ENCODE data around the gene NAA60.
"Not testable (repeated sequence)": the region's sequence is repeated elsewhere in the genome, so short reads cannot be mapped to it uniquely, and the experiment has no call there.

Gene NAA60

DNA sequence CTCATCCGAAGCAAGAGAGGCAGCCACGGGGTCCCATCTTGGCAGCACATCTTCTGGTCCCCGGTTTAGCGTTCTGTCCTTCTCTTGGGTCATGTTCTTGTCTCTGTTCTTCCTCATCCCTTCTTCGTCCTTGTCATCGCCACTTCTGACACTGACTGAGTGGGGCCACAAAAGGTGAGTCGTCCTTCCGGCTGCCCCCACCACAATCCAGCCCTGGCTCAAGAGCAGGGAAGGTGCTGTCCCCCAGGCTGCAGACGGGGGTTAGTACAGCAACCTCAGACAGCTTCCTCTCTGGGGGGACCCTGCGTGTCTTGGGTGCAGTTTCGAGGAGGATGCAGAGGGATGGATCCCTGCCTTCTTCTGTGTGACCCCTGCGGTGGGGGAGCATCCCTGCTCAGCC is 21.8 kb downstream of the NAA60 start:
- no peak for DNase-seq

DNA sequence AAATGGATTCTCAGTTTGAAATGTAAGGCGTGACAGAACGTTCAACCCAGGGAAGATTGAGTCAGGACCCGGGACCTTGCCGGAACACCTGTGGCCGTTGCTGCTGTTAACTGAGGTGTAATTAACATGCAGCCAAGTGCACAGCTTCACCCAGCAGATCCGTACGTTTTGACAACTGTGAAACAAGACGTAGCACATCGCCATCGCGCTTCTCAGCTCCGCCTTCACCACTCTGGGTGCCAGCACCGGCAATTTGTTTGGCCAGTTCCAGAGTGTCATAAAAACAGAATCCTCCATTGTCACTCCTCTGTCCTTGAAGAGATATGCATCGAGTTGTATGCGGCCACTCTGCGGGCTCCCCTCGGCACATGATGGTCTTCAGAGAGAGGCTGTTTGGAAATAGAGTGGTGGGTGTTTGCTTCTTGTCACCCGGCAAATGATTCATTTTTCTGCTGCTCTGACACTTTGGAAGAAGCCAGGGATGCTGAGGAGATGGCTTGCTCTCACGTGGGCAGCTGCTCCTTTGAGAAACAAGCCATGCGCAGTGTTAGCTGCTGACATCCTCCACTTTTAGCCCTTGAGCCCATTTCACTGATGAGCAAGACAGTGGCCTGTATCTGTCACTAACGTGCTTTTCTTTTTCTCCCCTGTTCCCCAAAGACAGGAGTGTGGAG is 22.6 kb downstream of the NAA60 start:
- no peak for DNase-seq

GRCh38 chr16:3467182-3467581 is 23.7 kb downstream of the NAA60 start:
- no peak for DNase-seq

GRCh38 chr16:3467921-3468320 is 24.4 kb downstream of the NAA60 start:
- no peak for DNase-seq

DNA sequence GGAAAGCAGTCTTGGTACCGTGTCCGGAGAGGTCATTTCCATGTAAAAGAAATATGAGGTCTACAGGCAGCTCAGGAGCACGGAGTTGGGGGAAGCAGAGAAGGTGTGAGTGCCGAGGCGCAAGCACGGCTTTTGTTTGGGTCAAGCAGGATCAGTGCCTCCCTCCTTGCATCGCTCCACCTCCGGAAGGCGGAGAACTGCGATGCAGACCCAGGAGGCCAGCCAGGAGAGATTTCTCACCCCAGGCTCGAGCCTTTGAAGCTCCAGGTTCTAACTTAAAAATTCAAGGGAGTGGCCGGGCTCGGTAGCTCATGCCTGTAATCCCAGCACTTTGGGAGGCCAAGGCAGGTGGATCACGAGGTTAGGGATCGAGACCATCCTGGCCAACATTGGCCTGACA is 25.0 kb downstream of the NAA60 start:
- DNase-seq: no peak

DNA sequence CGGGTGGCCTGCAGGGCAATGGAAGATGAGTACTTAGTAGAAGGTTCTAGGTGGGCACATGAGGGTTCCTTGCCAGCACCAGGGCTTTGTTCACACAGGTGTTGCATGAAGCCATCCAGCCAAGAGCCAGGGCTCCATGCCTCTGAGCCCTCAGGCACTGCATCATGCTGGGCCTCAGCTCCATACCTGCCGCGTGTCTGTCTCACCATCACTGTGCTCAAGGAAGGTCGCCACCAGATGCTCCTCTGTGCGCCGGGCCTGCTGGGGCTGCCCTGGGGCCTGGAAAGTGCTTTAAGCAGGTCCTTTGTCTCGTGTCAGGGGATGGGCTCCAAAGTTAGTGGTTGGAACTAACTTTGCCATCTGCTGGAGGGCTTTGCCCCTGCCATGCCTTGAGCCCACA is 26.3 kb downstream of the NAA60 start:
- no peak for DNase-seq

GRCh38 chr16:3470723-3471122 is 27.2 kb downstream of the NAA60 start:
- DNase-seq: no peak

GRCh38 chr16:3471518-3472176 is 28.2 kb downstream of the NAA60 start:
- no peak for DNase-seq

GRCh38 chr16:3472878-3473595 is 29.6 kb downstream of the NAA60 start:
- no peak for DNase-seq

- not testable (repeated sequence) for DNase-seq
Observed at GRCh38 chr16:3473596-3473943, 30.1 kb downstream of the NAA60 start.

DNA sequence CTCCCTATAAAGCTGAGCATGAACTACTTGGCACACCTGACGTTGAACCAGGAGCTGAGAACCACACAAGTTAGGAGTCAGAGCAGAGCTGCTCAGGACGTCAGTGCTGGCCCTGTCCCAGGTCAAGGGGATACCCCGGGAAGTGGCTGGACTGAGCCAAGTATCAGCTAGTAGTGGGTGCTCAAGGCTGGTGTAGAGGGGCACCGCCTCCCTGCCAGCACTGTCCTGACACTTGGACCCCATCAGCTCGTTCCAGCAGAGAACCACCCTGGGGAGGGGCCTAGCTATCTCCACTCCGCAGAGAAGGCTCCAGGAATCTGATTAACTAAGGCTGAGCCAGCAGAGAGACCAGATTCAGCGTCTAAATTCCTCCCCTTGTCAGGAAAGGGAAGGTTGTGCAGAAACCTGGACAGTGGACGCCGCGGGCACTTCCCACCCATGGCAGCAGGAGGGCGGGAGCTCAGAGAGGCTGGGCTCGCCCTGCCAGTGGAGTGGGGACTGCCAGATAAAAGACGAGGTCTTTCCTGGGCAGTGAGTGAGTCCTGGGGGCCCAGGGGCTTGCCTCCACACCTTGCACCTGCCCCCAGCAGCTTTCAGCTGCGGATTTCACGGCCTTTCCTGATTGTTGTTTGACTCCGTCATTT is 30.8 kb downstream of the NAA60 start:
- DNase-seq: no peak

DNA sequence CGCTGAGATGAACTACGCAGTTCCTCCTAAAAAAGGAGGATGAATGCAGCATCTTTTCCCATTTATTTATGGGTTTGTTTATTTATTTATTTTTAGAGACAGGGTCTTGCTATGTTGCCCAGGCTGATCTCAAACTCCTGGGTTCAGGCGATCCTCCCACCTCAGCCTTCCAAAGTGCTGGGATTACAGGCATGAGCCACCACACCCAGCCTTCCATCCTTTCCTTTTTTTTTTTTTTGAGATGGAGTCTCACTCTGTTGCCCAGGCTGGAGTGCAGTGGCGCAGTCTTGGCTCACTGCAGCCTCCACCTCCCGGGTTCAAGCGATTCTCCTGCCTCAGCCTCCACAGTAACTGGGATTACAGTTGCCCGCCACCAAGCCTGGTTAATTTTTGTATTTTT is 31.4 kb downstream of the NAA60 start:
- DNase-seq: not testable (repeated sequence)

- no peak for DNase-seq
Observed at GRCh38 chr16:3475604-3476375, 32.3 kb downstream of the NAA60 start.

- DNase-seq: no peak
Observed at GRCh38 chr16:3476409-3476808, 32.9 kb downstream of the NAA60 start.

DNA sequence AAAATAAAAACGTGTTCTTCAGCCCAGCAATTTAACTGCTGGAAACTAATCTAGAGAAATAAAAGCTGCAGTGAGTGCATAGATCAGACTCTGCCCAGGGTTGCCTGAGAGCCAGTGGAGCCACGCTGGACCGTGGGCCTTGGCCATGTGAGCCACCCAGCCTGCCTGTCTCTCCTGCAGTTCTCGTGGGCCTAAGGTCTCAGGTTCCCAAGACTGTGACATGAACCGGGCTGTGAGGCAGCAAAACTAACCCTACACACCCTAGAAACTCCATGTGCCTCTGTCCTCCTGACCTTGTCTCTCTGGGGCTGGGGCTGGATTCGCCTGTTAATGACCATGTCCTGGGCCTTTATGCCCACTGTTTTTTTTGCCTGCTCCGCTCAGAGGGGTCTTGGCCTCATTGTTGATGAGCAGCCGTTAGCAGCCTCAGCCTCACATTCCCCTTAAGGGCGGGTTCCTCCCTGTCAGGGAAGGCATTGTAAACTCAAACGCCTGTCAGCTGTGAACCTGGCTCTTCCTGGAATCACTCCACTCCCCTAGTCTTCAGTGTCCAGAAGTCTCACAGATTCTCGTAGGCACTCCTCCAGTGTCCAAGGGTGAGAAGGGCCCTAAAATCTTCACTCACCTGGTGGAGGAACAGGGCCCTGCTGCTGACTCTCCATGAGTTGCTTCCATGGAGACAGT is 34.9 kb downstream of the NAA60 start:
- DNase-seq: no peak

GRCh38 chr16:3479654-3480216 is 36.3 kb downstream of the NAA60 start:
- no peak for DNase-seq

- no peak for DNase-seq
Observed at GRCh38 chr16:3480901-3481695, 37.6 kb downstream of the NAA60 start.

- DNase-seq: no peak
Observed at GRCh38 chr16:3481696-3482658, 38.5 kb downstream of the NAA60 start.

DNA sequence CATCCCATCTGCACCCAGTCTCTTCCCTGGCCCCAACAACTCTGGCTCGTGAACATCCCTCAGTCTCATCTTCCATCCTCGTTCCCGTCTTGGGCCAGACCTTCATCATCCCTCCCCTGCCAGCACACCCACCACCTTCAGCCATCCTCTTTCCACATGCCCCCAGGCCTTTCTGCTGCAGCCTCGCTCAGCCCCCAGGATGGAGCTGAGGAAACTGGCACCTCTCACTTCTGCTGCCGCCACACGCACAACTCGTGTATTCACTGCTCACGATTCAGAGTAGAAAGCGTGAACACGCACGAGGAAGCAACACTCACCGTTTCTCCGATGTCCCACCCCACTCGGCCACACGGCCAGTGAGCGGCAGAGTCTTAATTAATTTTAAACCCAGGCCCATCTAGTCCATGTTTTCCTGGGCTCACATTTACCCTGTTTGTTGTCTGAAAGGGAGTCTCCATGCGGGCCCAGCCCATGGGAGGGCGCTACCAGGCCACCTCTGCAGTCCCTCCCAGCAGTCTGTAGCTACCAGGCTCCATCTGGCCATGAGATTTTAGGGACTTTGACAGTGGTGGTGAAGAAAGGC is 39.3 kb downstream of the NAA60 start:
- no peak for DNase-seq
